HG03575 (cell line): ENCODE measurements around the gene THBS2.
"Not testable (repeated sequence)": the region's sequence is repeated elsewhere in the genome, so short reads cannot be mapped to it uniquely, and the experiment has no call there.

ENCODE experiments used
- ATAC-seq: cut with Tn5 transposase; IDR thresholded peaks from one replicate; pipeline ENCODE4 v1.9.1; 2021; ENCODE audit not compliant: unreplicated experiment, insufficient number of reproducible peaks, low FRiP score; ENCODE audit errors: extremely low read depth

Gene THBS2

DNA sequence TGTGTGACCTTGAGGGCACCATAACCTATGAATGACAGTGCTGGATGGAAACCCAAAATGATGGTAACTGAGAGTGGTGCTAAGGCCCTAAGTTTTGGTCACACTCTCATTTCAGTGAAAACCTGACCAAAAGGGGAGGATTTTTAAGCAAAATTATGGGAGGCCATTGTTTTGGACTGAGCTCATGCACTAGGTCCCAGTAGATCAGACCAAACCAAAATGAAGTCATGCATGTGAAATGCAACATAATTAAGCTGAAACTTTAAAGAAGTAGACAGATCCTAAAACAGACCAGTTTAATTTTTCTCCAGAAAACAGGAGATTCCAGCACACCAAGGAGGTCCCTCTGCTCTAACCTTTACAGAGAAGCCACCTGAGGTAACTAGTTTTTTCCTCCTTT lies 24.0 kb upstream of the THBS2 start:
- ATAC-seq, result no peak

- no peak for ATAC-seq
Observed at GRCh38 chr6:169274781-169275180, 21.1 kb upstream of the THBS2 start.

DNA sequence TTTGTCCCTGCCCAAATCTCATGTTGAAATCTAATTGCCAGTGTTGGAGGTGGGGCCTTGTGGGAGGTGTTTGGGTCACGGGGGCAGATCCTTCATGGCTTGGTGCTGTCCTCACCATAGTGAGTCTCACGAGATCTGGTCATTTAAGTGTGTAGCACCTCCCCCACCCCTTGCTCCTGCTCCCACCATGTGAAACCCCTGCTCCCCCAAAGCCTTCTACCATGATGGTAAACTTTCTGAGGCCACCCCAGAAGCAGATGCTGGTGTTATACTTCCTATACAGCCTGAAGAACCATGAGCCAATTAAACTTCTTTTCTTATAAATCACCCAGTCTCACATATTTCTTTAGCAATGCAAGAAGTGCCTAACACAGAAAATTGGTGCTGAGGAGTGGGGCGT lies 19.9 kb upstream of the THBS2 start:
- no peak for ATAC-seq

GRCh38 chr6:169271877-169272216 lies 18.2 kb upstream of the THBS2 start:
- ATAC-seq, result no peak

DNA sequence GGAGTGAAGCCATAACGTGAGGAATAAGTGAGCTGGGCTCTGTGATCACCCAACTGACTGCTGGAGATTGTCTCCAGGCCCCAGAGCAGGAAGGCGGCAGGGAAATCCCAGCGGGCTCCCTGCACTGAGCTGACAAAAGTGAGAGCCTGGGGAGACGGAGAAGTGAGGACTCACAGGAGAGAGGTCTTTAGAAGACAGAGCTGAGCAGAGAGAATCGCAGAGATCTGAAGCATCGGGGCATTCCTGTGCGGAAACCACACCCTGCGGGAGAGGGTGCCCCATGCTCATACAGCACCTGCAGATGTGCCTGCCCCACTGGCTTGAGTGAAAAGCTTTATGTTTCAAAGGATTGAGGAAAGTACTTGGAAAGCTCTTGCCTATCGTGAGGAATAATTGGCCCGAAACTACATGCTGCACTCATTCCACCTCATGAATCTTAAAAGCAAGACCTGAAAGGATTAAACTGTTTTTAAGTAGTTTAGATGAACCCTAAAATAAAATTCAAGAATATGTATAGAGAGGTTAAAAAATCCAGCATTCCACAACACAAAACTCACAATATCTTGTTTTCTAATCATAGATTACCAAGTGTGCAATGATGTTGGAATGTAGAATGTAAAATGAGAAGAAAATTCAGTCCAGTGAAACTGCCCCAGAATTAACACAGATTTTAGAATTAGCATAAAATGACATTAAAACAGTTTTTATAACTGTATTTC lies 17.7 kb upstream of the THBS2 start:
- no peak for ATAC-seq

DNA sequence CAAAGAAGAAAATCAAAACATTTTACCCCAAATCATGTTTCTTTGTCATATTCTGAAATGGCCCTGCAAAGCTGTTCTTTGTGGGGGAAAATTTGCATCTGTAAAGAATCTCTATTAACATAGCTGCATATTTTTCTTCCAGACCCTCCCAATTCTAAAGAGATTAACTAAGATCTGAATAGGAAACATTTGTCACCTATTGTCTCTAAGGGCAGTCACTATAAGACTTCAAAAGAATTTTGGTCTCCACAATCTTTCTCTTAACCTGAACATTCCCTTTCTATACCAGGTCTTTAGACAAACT lies 16.4 kb upstream of the THBS2 start:
- ATAC-seq, result not testable (repeated sequence)

GRCh38 chr6:169269180-169270076 lies 15.8 kb upstream of the THBS2 start:
- ATAC-seq, result no peak

DNA sequence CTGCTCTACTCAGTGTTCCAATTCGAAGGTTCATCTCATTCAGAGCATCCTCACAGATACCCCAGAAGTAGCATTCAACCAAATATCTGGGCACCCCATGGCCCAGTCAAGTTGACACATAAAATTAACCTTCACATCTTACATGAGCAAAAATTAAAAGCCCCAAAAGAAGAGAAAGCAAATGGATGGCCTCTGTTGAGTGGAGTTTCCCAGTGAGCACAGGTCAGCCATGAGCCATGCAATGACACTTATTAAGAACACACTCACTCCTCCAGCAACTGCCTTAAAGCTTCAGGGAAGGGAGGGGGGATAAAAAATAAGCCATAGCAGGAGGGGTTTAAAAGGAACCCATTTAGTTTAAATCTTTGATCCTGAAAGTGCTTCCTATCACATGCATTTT lies 14.6 kb upstream of the THBS2 start:
- ATAC-seq, result no peak

GRCh38 chr6:169266746-169267591 lies 13.3 kb upstream of the THBS2 start:
- ATAC-seq, result no peak

GRCh38 chr6:169266261-169266660 lies 12.6 kb upstream of the THBS2 start:
- no peak for ATAC-seq

- no peak for ATAC-seq
Observed at GRCh38 chr6:169265486-169266131, 12.0 kb upstream of the THBS2 start.

GRCh38 chr6:169263836-169264608 lies 10.4 kb upstream of the THBS2 start:
- no peak for ATAC-seq

GRCh38 chr6:169263374-169263773 lies 9.7 kb upstream of the THBS2 start:
- no peak for ATAC-seq

- not testable (repeated sequence) for ATAC-seq
Observed at GRCh38 chr6:169262602-169263001, 9.0 kb upstream of the THBS2 start.

- ATAC-seq, result no peak
Observed at GRCh38 chr6:169256518-169256917, 2.9 kb upstream of the THBS2 start.

- no peak for ATAC-seq
Observed at GRCh38 chr6:169256061-169256460, 2.4 kb upstream of the THBS2 start.

DNA sequence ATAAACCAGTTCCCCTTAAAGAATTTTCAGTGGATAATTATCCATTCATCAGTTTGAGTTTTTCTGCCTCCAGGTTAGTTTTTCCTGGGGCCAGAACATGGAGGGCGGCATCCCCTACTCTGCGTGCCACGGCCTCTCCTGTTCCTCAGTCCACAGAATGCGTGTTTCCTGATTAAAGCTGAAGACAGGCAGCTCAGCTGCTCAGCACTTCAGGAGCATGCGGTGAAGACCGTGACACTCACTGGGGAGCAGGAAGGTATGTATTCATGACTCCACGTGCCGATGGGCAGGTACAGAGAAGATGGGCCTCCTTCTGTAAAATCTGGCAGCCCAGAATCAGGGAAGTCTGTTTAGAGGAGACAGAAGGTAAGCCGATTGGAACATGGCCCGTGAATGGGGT lies 2.0 kb upstream of the THBS2 start:
- no peak for ATAC-seq

- ATAC-seq, result no peak
Observed at GRCh38 chr6:169254456-169255316, 1.0 kb upstream of the THBS2 start.
